ENCODE results near the gene ATP6V0D1. TPM values are rescaled to one million over a fixed set of nuclear protein-coding genes. Genes with fewer than 3 reads are reported as not detected.

The ATP6V0D1 gene
- total RNA-seq, 3 donors from 2014 or later (not counting 1 experiment from before 2014, with no cell fraction given), result 76.0 to 84.9 (median 83.3) TPM

GRCh38 chr16:67456391-67457081, 24.4 kb downstream of the ATP6V0D1 start:
- H3K27me3 Mint-ChIP-seq (ENCODE audit: low read depth in 2 of 2), result no peaks in the 10 kb centered on the region
- H3K27ac Mint-ChIP-seq, result peak overlapping the region; percentile 73 to 86
- Histone ChIP-seq H3K27ac (ENCODE audit: low read length) (no peak overlapping the region), H3K4me3 (ENCODE audit: low read length) (no peak overlapping the region), H3K9me3 (ENCODE audit: control insufficient read depth, insufficient read depth, low read length) (no peaks in the 10 kb centered on the region), H3K4me1 (ENCODE audit: control insufficient read depth, insufficient read depth, low read length) (peaks cover 22% of the 10 kb centered on the region), H3K36me3 (ENCODE audit: control insufficient read depth, insufficient read depth, low read length) (peaks cover 33% of the 10 kb centered on the region), H3K27me3 (ENCODE audit: control insufficient read depth, insufficient read depth, low read length) (no peaks in the 10 kb centered on the region)
- H3K9me3 Mint-ChIP-seq, result no peaks in the 10 kb centered on the region
- no peaks in the 10 kb centered on the region for H3K36me3 Mint-ChIP-seq
- 86% methylated on average over 6 of the region's 6 CpGs for WGBS (ENCODE audit: insufficient coverage)
- intact Hi-C loops (cut with micrococcal nuclease), result no loop called here
- no peak overlapping the region for H3K4me3 Mint-ChIP-seq
- ATAC-seq (peak in 2 of 3 donors; percentile 26 to 40), DNase-seq (no peak)
- no peak for TF ChIP-seq CTCF (IDR thresholded peaks at IDR 0.05)
- peaks cover 54 to 77% of the 10 kb centered on the region in 2 donors for H3K4me1 Mint-ChIP-seq

GRCh38 chr16:67454852-67455251, 26.1 kb downstream of the ATP6V0D1 start:
- H3K9me3 Mint-ChIP-seq, result no peaks in the 10 kb centered on the region
- H3K27me3 ChIP-seq (ENCODE audit: control insufficient read depth, insufficient read depth, low read length), result no peaks in the 10 kb centered on the region
- peak overlapping the region; percentile 38 to 86 for H3K27ac Mint-ChIP-seq
- peaks cover 28% of the 10 kb centered on the region for H3K36me3 ChIP-seq (ENCODE audit: control insufficient read depth, insufficient read depth, low read length)
- no peak overlapping the region for H3K4me3 Mint-ChIP-seq
- no peaks in the 10 kb centered on the region for H3K36me3 Mint-ChIP-seq
- no peaks in the 10 kb centered on the region for H3K27me3 Mint-ChIP-seq (ENCODE audit: low read depth in 2 of 2)
- TF ChIP-seq CTCF (IDR thresholded peaks at IDR 0.05), result no peak
- DNase-seq, result no peak
- H3K4me1 Mint-ChIP-seq, result peaks cover 49 to 76% of the 10 kb centered on the region in 2 donors
- no peaks in the 10 kb centered on the region for H3K9me3 ChIP-seq (ENCODE audit: control insufficient read depth, insufficient read depth, low read length)
- H3K4me1 ChIP-seq (ENCODE audit: control insufficient read depth, insufficient read depth, low read length), result peaks cover 21% of the 10 kb centered on the region
- no peak overlapping the region for H3K27ac ChIP-seq (ENCODE audit: low read length)
- intact Hi-C loops (cut with micrococcal nuclease), result no loop called here
- 94% methylated on average over 6 of the region's 6 CpGs for WGBS (ENCODE audit: insufficient coverage)
- no peak for ATAC-seq
- no peak overlapping the region for H3K4me3 ChIP-seq (ENCODE audit: low read length)

- H3K9me3 Mint-ChIP-seq, result no peaks in the 10 kb centered on the region
- Histone ChIP-seq H3K27me3 (ENCODE audit: control insufficient read depth, insufficient read depth, low read length) (no peaks in the 10 kb centered on the region), H3K4me1 (ENCODE audit: control insufficient read depth, insufficient read depth, low read length) (peaks cover 13% of the 10 kb centered on the region), H3K36me3 (ENCODE audit: control insufficient read depth, insufficient read depth, low read length) (peaks cover 32% of the 10 kb centered on the region), H3K4me3 (ENCODE audit: low read length) (no peak overlapping the region), H3K27ac (ENCODE audit: low read length) (no peak overlapping the region), H3K9me3 (ENCODE audit: control insufficient read depth, insufficient read depth, low read length) (no peaks in the 10 kb centered on the region)
- TF ChIP-seq CTCF (IDR thresholded peaks at IDR 0.05), result no peak
- H3K4me1 Mint-ChIP-seq, result peaks cover 55 to 77% of the 10 kb centered on the region in 2 donors
- no peak overlapping the region for H3K4me3 Mint-ChIP-seq
- 84% methylated on average over 5 of the region's 5 CpGs for WGBS (ENCODE audit: insufficient coverage)
- ATAC-seq, result no peak
- H3K27me3 Mint-ChIP-seq (ENCODE audit: low read depth in 2 of 2), result no peaks in the 10 kb centered on the region
- peak overlapping the region; percentile 38 to 86 for H3K27ac Mint-ChIP-seq
- no peaks in the 10 kb centered on the region for H3K36me3 Mint-ChIP-seq
- intact Hi-C loops (cut with micrococcal nuclease), result no loop called here
- no peak for DNase-seq
These were observed 26.9 kb downstream of the ATP6V0D1 start for GRCh38 chr16:67454104-67454503.

All from natural killer cell (primary cell).